Stimulated activated CD4-positive, alpha-beta T cell treated with anti-CD3 and anti-CD28 coated beads, Interleukin-2, amount 100 ng/mL, for 4 hours (primary cell): ENCODE data around the gene NRDC.

ENCODE experiments used
- DNase-seq: peaks from one replicate; pipeline ENCODE4 v3.0.0-alpha.2; 2020; ENCODE audit warnings: low read depth

NRDC gene

DNA sequence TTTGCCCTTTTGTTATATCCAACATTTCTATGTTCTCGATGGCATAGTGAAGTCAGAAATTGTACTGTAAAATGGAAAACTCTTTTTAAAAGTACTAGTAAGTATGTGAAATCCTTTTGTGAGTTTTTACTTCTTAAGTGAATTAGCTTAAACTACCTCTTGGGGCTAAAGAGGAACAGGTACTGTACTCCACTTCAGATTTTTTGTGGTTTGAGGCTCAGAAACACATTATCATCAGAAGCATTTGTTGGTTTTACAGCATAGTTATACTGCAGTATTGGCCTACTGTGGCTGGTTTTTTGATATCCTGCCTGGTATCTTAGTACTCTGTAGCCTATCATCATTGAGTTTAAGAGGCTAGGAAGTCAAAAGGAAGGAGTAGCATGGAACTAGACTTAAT is 117.2 kb downstream of the NRDC start:
- no peak for DNase-seq

- DNase-seq = no peak
Measured at GRCh38 chr1:51760872-51761271, 117.7 kb downstream of the NRDC start.

DNA sequence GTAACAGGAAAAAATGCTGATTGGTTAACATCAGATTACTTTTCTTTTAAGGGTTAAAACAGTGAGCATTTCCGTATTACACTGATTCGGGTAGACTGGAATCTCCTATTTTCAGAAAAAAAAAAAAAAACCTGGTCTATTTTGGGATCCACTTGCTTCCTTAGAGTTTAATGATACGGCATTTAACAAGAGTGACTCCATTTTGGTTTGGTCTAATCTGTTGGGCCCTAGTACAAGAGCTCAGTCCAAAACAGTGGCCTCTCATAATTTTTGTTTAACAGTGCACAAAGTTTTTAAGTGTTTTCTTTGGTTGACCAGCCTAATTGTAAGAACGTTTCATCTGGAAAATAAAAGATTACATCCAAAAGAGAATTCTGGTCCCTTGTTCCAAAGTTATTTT is 120.2 kb downstream of the NRDC start:
- DNase-seq = no peak

GRCh38 chr1:51756290-51756689 is 122.2 kb downstream of the NRDC start:
- no peak for DNase-seq

DNA sequence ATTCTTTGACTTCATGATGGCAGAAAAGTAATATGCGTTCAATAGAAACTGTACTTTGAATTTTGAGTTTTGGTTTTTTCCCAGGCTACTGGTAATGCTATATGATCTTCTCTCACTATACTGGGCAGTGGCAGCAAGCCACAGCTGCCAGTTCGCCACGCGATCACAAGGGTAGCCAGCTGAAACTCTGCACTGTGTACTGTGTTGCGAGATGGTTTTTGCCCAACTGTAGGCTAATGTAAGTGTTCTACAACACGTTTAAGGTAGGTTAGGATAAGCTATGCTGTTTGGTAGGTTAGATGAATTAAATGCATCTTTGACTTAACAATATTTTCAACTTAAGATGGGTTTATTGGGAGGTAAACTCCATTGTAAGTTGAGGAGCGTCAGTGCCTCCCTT is 123.1 kb downstream of the NRDC start:
- DNase-seq = no peak

DNA sequence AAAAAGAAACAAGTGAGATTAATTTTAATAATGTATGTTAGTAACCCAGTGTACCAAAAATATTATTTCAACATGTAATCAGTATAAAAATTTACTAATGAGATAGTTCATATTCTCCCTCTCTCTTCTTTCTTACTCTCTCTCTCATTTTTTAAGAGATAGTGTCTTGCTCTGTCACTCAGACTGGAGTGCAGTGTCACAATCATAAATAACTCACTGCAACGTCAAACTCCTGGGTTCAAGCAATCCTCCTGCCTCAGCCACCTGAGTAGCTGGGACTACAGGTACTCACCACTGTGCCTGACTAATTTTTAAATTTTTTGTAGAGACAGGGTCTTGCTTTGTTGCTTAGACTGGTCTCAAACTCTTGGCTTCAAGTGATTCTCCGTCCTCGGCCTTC is 123.9 kb downstream of the NRDC start:
- no peak for DNase-seq

GRCh38 chr1:51753969-51754368 is 124.6 kb downstream of the NRDC start:
- no peak for DNase-seq

GRCh38 chr1:51752073-51752948 is 126.2 kb downstream of the NRDC start:
- DNase-seq = no peak

- DNase-seq = no peak
Measured at GRCh38 chr1:51750729-51751128, 127.8 kb downstream of the NRDC start.

GRCh38 chr1:51750218-51750617 is 128.3 kb downstream of the NRDC start:
- no peak for DNase-seq

- no peak for DNase-seq
Measured at GRCh38 chr1:51749151-51749550, 129.4 kb downstream of the NRDC start.

- DNase-seq = no peak
Measured at GRCh38 chr1:51745304-51745570, 133.3 kb downstream of the NRDC start.

DNA sequence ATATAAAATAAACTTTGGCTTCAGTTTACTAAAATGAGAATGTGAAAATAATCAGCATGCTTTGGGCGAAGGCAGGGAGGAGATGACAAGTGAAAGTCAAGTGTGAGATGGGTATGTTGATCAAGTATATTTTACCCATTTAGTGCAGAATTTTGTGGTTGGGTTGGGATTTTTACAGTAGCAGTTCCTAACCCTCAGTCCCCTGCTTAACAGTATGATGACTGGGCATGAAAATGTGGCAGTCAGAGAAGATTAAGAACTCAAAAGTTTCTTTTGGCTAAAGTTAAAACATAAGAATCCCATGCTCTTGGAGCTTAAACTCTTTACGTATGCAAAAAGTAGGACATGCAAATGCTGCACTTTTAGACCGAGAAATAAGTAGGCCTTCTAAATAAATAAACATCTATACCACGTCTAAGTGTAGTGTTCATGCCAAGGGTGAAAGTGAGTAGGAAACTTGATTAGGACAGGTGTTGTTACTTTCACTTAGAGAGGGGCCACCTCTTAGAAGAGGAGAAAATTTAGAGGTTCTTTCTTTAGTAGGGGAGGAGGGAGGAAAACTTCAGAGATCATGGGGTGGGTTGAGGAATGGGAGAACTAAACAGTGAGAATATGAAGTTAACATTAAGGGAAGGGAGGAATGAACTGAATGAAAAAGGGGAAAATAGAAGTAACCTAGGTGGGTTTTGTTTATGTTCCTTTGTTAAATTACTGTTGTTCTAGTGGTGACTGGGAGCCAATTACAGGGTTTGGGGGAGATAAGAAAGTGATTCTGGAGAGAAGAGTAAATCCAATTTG is 133.8 kb downstream of the NRDC start:
- no peak for DNase-seq

- DNase-seq = no peak
Measured at GRCh38 chr1:51741121-51741681, 137.3 kb downstream of the NRDC start.

DNA sequence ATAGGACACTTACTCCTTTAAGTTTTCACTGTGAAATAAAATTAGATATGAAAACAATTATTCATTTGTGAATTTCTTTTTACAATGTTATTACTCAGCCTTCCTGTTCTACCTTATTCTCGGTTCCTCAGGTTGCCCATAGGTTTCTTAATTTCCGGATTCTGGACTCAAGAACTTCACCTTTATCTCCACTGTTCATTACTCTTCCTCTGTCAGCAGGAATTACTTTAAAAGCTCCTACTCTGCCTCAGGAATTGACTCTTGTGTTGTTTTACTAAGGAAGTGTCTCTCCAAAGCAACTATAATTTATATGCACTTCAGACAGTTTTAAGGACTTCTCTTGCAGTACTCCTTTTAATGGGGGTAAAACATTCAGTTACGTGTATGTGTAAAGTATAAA is 137.9 kb downstream of the NRDC start:
- DNase-seq = no peak
